GM10266 (cell line): ENCODE results near the gene SLC5A11.

Experiments
- DNase-seq: peaks from one replicate; pipeline ENCODE4 v3.0.0; 2012; ENCODE audit errors: extremely low spot score
- TF ChIP-seq, protein P1 (sequence below): IDR thresholded peaks from 2 replicates; pipeline ENCODE4 v1.5.1; 2012; ENCODE audit warnings: mild to moderate bottlenecking, low read depth; ENCODE audit not compliant: control insufficient read depth, insufficient read depth; ENCODE audit errors: missing control alignments

The SLC5A11 gene

DNA sequence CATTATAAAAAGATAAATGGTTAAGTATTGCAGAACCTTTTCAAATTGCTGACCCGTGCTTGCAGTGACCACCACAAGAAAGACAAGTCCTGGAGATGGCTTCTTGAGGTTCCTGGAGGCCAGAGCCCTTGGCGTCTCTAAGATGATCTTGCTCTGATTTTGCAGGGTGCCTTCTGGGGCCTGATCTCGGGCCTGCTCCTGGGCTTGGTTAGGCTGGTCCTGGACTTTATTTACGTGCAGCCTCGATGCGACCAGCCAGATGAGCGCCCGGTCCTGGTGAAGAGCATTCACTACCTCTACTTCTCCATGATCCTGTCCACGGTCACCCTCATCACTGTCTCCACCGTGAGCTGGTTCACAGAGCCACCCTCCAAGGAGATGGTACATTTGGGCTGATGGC is 63.0 kb downstream of the SLC5A11 start:
- no peak for DNase-seq
- TF ChIP-seq, protein P1, sequence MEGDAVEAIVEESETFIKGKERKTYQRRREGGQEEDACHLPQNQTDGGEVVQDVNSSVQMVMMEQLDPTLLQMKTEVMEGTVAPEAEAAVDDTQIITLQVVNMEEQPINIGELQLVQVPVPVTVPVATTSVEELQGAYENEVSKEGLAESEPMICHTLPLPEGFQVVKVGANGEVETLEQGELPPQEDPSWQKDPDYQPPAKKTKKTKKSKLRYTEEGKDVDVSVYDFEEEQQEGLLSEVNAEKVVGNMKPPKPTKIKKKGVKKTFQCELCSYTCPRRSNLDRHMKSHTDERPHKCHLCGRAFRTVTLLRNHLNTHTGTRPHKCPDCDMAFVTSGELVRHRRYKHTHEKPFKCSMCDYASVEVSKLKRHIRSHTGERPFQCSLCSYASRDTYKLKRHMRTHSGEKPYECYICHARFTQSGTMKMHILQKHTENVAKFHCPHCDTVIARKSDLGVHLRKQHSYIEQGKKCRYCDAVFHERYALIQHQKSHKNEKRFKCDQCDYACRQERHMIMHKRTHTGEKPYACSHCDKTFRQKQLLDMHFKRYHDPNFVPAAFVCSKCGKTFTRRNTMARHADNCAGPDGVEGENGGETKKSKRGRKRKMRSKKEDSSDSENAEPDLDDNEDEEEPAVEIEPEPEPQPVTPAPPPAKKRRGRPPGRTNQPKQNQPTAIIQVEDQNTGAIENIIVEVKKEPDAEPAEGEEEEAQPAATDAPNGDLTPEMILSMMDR: no peak

DNA sequence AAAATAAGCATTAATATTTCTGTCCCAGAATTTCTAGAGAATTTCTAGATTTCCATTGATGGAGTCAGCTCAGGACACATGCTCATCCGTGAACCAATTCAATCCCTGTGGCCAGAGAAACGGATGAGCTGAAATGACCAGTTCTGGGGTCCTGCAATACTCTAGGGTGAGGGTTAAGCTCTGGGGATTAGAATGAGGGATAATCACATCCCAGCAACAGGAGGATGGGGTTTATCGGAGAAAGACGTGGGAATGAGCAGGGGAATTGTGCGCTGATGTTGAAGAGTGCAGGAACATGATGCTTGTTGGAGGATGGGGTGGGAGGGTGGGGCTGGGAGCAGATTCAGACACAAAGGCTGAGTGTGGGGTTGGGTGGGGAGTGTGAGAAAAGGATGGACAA is 64.1 kb downstream of the SLC5A11 start:
- DNase-seq: no peak
- TF ChIP-seq, protein P1: no peak

DNA sequence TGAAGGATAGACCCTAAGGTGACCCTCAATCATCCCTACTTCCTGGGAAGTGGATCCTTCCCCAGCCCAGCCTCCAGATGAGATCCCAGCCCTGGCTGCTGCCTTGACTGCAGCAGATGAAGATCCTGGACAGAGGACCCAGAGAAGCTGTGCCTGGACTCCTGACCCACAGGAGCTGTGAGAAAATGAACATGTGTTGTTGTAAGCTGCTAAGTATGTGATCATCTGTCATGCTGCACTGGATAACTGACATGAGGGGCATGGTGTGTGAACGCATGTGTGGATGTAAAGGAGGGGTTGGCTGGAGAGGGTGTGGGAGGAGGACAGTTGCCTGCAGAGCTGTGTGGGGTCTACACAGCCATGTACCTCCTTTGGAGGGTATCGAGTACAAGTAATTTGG is 69.3 kb downstream of the SLC5A11 start:
- DNase-seq: no peak
- TF ChIP-seq, protein P1: no peak

DNA sequence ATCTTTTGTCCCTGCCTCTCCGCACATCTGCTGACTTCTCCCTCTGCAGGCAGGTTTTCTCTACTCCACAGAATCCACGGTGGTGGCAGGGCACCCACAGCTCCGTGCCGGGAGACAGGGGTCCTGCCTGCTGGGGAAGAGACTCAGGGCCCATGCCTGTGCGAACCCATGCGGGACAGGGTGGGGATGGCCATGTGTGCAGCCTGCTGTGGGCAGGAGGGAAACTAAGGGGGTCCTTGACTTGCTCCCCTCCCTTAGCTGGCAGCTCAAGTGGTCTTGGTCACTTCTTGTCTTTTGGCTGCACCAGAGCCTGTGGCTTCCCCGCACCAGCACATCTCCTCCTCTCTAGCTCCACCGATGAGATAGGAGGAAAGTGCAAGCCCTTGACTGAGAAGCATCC is 69.8 kb downstream of the SLC5A11 start:
- DNase-seq: no peak
- TF ChIP-seq, protein P1: no peak

DNA sequence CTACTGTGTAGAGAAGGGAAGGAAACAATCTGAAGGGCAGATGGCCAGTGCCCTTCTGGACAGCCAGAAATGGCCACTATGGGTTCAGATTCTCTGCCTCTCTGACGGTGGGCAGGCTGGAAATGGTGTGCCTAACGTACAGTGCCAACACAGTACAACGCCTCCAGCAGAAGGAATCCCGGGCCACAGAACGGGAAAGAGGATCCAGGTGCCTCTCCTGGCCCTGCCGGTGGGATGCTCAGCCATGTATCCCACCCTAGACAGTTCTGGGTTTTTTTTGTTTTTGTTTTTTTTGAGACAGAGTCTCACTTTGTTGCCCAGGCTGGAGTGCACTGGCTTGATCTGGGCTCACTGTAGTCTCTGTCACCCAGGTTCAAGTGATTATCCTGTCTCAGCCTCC is 71.5 kb downstream of the SLC5A11 start:
- no peak for DNase-seq
- TF ChIP-seq, protein P1: no peak

DNA sequence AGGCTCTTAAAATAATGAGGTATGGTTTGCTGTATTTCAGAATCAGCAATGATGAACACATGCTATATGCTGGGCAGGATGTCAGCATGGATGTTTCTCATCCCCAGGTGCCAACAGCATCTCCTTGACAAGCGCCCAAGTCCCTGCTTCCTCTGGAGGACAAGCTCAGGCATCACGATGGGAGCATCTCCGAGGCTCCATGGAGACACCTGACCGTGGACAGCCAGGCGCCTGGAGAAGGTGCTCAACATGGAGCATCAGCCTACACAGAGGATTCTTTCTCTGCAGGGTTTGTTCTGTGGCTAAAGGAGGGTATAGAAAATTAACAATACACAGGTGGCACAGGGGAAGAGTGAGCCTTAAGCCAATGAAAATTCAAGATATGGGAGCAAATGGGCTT is 72.1 kb downstream of the SLC5A11 start:
- DNase-seq: no peak
- TF ChIP-seq, protein P1: no peak

DNA sequence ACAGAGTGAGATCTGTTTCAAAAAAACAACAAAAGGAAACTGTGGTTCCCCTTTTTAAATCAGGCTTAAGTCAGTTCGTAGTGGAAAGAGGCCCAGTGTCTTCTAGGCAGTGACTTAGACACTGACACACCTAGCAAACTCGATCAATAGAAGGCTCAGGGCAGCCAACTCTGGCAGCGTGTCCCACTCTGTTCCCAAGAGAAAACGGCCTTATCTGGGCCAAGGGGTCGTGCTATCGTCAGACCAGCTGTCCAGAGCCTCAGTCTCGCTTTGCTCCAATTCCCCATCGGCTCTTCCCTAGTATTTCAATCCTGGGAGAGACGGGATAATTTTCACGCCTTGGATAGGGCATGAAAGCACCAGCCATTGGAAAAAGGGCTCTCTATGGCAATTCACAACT is 72.9 kb downstream of the SLC5A11 start:
- TF ChIP-seq, protein P1: no peak

More for the DNA sequence above, 72.9 kb downstream of the SLC5A11 start:
- DNase-seq: no peak
